ENCODE data around the gene TMEM125.

- TF ChIP-seq EZH2 (IDR thresholded peaks at IDR 0.05; ENCODE audit: insufficient read depth, poor library complexity, severe bottlenecking) = no peak
- TF ChIP-seq EZH2phosphoT487 (IDR thresholded peaks at IDR 0.05; ENCODE audit: insufficient read depth, low read depth) = no peak
Observed at GRCh38 chr1:43304314-43304681, 34.5 kb downstream of the TMEM125 start.

Data from GM23248 (cell line).